ENCODE measurements around the gene EID2. TPM values are rescaled to one million over a fixed set of nuclear protein-coding genes. Genes with fewer than 3 reads are reported as not detected.

EID2 gene
- total and polyA plus RNA-seq, 2 of the 13 experiments (the other 11 are each of a cell fraction or from before 2014, with no cell fraction given): 3.7 to 14.1 TPM

GRCh38 chr19:39554701-39555311 lies 14.8 kb upstream of the EID2 start:
- H3K27ac ChIP-seq (ENCODE audit: extremely low read length, insufficient read depth, low read length): no peak overlapping the region
- H4K20me1 ChIP-seq (ENCODE audit: insufficient read depth, low read length): no peaks in the 10 kb centered on the region
- TF ChIP-seq HIVEP1 (CRISPR knock-in tag; IDR thresholded peaks at IDR 0.05) (no peak), ZIK1 (CRISPR knock-in tag; IDR thresholded peaks at IDR 0.05; ENCODE audit: borderline replicate concordance, low read depth) (no peak), ZNF572 (CRISPR knock-in tag; IDR thresholded peaks at IDR 0.05) (no peak), RAD51 (IDR thresholded peaks at IDR 0.05; ENCODE audit: borderline replicate concordance) (peak; percentile 42; the same call in 1 of the 2 replicates), SMAD1 (CRISPR knock-in tag; IDR thresholded peaks at IDR 0.05; ENCODE audit: borderline replicate concordance, low read depth) (no peak), NAIF1 (CRISPR knock-in tag; IDR thresholded peaks at IDR 0.05; ENCODE audit: borderline replicate concordance) (no peak), CCAR2 (optimal IDR thresholded peaks at IDR 0.05; ENCODE audit: low read depth, low read length) (no peak)
- TF ChIP-seq, protein P1, sequence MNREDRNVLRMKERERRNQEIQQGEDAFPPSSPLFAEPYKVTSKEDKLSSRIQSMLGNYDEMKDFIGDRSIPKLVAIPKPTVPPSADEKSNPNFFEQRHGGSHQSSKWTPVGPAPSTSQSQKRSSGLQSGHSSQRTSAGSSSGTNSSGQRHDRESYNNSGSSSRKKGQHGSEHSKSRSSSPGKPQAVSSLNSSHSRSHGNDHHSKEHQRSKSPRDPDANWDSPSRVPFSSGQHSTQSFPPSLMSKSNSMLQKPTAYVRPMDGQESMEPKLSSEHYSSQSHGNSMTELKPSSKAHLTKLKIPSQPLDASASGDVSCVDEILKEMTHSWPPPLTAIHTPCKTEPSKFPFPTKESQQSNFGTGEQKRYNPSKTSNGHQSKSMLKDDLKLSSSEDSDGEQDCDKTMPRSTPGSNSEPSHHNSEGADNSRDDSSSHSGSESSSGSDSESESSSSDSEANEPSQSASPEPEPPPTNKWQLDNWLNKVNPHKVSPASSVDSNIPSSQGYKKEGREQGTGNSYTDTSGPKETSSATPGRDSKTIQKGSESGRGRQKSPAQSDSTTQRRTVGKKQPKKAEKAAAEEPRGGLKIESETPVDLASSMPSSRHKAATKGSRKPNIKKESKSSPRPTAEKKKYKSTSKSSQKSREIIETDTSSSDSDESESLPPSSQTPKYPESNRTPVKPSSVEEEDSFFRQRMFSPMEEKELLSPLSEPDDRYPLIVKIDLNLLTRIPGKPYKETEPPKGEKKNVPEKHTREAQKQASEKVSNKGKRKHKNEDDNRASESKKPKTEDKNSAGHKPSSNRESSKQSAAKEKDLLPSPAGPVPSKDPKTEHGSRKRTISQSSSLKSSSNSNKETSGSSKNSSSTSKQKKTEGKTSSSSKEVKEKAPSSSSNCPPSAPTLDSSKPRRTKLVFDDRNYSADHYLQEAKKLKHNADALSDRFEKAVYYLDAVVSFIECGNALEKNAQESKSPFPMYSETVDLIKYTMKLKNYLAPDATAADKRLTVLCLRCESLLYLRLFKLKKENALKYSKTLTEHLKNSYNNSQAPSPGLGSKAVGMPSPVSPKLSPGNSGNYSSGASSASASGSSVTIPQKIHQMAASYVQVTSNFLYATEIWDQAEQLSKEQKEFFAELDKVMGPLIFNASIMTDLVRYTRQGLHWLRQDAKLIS (CRISPR knock-in tag; IDR thresholded peaks at IDR 0.05): no peak
- TF ChIP-seq, protein P2, sequence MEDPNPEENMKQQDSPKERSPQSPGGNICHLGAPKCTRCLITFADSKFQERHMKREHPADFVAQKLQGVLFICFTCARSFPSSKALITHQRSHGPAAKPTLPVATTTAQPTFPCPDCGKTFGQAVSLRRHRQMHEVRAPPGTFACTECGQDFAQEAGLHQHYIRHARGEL (CRISPR knock-in tag; IDR thresholded peaks at IDR 0.05): no peak
- no peak for FAIRE-seq
- intact Hi-C loops (cut with micrococcal nuclease; ENCODE audit: unreplicated experiment): no loop called here
- H3K27me3 ChIP-seq (ENCODE audit: control insufficient read depth in 1 of 2, insufficient read depth in 2 of 2, low read length in 2 of 2): no peaks in the 10 kb centered on the region; a peak in 1 of 5 replicates
- no peak overlapping the region for H3K4me3 ChIP-seq (replicated peaks in 1 of 3; ENCODE audit: insufficient read depth in 1 of 3, low read depth in 2 of 3, low read length in 3 of 3)
- POLR2A ChIA-PET: no interaction called here
- no peak overlapping the region for H3K9ac ChIP-seq (ENCODE audit: insufficient read depth, low read depth, low read length)
- no peak for DNase-seq (ENCODE audit: low spot score)
- H3K79me2 ChIP-seq (ENCODE audit: insufficient read depth, low read length): no peaks in the 10 kb centered on the region
- H3K36me3 ChIP-seq (replicated peaks in 1 of 2; ENCODE audit: control insufficient read depth in 1 of 2, insufficient read depth in 2 of 2, low read length in 2 of 2): no peaks in the 10 kb centered on the region
- H3K4me2 ChIP-seq (ENCODE audit: low read depth, low read length): no peak overlapping the region
- BruUV-seq (replicated peaks): no TSS peak
- no peak for ATAC-seq
- peaks cover 26% of the 10 kb centered on the region for H3K4me1 ChIP-seq (ENCODE audit: insufficient read depth, low read length)
- 0% methylated on average over 4 of the region's 4 CpGs for WGBS (ENCODE audit: low lambda C conversion rate)
- in situ Hi-C loops (cut with HindIII; ENCODE audit: extremely low pct_ligation_motif_present, low pct_unique_long_range_greater_than_20kb): loop anchor here (5.0 kb wide), 1 partner anchor 117 kb away; no protein-coding TSS in a partner anchor
- no peaks in the 10 kb centered on the region for H3K9me3 ChIP-seq (ENCODE audit: low read length)
- H2AFZ ChIP-seq (ENCODE audit: low read length): no peak overlapping the region
- CTCF ChIA-PET (ENCODE audit: low intra/inter-chr PET ratio, low total read pairs): no interaction called here

Measured in HepG2 (cell line).